NCI-H2171 (cell line): Measurements from ENCODE around the gene OR2AT4.
A peak's percentile ranks its signal among the peaks of the same experiment; 100 is the strongest.
"Not testable (repeated sequence)": the region's sequence is repeated elsewhere in the genome, so short reads cannot be mapped to it uniquely, and the experiment has no call there.

Experiments
- DNase-seq: peaks from one replicate; lab custom pipeline; 2025; lab: John Stamatoyannopoulos, UW

The OR2AT4 gene

GRCh38 chr11:75068559-75068958 lies 28.1 kb downstream of the OR2AT4 start:
- no peak for DNase-seq

DNA sequence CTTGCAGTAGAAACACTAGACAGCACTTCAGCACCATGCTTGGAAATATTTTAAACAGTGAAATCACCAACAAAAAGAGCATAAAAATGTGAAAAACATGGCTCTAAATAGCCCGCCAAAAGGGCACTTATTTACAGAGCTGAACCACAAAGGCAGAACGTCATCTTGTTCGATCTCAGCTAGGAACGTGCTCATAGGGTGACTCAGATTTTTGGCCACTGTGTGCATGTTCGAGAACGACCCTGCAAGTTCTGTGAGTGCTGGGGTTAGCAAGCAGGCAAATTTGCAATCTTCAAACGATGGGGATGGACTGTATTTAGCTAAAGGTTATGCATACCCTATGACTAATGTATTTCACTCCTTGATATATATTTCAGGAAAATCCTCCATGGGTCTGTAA lies 30.6 kb downstream of the OR2AT4 start:
- DNase-seq: no peak

DNA sequence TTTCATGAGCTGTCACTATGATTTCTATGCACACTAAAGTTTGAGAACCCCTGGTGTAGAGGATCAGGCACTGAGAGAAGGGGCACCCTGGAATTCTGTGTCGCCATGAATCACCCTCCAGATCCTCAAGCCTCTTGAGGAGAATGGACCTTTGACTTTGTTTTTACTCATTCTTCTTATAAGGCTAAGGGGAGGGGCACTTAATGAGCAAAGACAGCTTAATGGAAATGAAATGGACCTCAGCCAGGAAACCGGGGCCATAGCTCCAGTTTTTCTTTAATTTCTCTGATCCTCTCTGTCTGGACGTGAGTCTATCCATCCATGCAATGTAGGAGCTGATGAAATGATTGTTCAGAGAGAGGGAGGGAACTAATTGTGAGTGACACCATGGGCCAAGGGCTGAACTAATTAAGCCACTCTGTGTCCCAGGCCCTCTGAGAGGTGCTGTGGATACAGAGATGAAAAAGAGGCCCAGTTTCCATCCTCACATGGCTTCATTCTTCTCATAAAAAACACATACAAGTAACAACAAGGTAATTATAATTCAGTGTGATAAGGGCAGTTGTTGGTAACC lies 32.8 kb downstream of the OR2AT4 start:
- DNase-seq: no peak

GRCh38 chr11:75059299-75059698 lies 37.4 kb downstream of the OR2AT4 start:
- DNase-seq: no peak

DNA sequence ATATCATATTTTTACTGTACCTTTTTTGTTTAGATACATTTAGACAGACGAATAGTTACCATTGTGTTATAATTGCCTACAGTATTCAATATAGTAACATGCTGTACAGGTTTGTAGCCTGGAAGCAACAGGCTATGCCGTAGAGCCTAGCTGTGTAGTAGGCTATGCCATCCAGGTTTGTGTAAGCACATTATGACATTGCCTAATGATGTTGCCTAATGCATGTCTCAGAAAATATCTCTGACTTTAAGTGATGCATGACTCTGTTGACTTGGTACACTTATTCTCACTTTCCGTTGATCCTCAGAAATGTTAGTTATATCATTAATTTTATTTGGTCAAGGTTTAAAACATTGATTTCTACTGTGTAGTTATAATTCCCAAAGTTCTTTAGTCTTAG lies 39.9 kb downstream of the OR2AT4 start:
- DNase-seq: no peak

GRCh38 chr11:75055511-75055910 lies 41.2 kb downstream of the OR2AT4 start:
- DNase-seq: no peak

DNA sequence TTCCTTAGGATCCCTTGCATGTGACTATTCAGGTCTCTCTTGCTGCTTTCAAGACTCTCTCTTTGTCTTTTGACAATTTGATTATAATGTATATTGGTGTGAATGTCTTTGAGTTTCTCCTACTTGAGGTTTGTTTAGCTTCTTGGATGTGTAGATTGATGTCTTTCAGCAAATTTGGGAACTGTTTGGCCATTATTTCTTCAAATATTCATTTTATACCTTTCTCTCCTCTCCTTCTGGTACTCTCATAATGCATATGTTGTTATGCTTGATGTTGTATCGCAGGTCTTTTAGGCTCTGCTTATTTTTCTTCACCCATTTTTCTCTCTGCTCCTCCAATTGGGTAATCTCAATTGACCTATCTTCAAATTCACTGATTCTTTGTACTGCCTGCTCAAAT lies 44.2 kb downstream of the OR2AT4 start:
- DNase-seq: no peak

GRCh38 chr11:75051043-75051442 lies 45.6 kb downstream of the OR2AT4 start:
- no peak for DNase-seq

DNA sequence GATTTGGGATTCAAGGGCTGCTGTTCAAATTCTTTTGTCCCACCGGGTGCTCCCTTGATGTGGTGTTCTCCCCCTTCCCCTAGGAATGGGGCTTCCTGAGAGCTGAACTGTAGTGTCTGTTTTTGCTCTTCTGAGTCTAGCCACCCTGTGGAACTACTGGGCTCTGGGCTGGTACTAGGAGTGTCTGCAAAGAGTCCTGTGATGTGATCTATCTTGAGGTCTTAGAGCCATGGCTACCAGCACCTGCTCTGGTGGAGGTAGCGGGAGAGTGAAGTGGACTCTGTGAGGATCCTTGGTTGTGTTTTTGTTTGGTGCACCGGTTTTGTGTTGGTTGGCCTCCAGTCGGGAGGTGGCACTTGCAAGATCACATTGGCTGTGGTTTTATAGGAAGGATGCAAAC lies 46.2 kb downstream of the OR2AT4 start:
- no peak for DNase-seq

GRCh38 chr11:75049501-75050266 lies 47.0 kb downstream of the OR2AT4 start:
- not testable (repeated sequence) for DNase-seq

DNA sequence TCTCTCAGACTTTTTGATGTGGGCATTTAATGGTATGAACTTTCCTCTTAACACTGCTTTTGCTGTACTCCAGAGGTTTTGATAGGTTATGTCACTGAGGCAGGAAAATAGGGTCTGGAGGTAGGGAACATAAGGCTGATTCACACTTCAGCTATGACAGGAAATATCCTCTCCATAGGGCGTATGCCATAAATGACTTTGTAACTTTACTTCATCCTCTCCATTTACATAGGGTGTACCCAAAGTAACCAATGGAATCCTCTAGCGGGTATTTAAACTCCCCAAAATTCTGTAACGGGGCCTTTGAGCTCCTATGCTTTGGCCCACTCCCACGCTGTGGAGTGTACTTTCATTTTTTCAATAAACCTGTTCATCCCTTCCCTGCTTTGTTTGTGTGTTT lies 49.5 kb downstream of the OR2AT4 start:
- no peak for DNase-seq

- not testable (repeated sequence) for DNase-seq
Observed at GRCh38 chr11:75046668-75047067, 50.0 kb downstream of the OR2AT4 start.

GRCh38 chr11:75044381-75045170 lies 52.1 kb downstream of the OR2AT4 start:
- DNase-seq: not testable (repeated sequence)

DNA sequence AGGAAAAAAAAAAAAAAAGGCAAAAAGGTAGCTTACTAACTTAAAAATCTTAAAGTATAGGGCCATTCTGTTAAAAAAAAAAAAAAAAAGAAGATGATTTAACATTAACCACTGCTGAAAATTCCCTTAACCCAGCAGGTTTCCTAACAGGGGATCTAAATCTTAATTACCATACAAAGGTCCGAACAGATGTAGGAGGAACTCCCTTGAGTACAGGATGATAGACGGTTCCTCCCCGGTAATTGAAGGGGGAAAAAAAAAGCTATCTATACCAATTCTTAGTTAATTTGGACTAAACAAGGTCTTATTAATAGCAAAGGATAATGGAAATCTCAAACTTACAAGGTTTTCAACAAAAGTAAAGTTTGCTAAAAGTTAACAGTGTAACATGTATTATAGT lies 54.9 kb downstream of the OR2AT4 start:
- not testable (repeated sequence) for DNase-seq

DNA sequence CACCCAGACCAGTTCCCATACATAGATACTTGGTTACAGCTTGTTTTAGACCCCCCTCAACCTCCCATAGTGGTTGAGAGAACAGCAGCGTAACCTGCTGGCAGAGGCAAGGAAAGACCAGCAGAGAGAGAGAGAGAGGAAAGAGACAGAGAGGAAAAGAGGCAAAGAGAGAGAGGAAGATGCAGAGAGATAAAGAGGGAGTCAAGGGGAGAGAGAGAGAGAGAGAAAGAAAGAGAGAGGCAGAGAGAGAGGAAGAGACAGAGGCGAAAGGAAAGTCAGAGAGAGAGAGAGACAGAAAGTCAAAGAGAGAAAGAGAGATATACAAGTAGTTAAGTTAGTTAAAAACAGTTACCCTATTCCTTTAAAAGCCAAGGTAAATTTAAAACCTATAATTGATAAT lies 55.4 kb downstream of the OR2AT4 start:
- no peak for DNase-seq

GRCh38 chr11:75040167-75040770 lies 56.4 kb downstream of the OR2AT4 start:
- no peak for DNase-seq

DNA sequence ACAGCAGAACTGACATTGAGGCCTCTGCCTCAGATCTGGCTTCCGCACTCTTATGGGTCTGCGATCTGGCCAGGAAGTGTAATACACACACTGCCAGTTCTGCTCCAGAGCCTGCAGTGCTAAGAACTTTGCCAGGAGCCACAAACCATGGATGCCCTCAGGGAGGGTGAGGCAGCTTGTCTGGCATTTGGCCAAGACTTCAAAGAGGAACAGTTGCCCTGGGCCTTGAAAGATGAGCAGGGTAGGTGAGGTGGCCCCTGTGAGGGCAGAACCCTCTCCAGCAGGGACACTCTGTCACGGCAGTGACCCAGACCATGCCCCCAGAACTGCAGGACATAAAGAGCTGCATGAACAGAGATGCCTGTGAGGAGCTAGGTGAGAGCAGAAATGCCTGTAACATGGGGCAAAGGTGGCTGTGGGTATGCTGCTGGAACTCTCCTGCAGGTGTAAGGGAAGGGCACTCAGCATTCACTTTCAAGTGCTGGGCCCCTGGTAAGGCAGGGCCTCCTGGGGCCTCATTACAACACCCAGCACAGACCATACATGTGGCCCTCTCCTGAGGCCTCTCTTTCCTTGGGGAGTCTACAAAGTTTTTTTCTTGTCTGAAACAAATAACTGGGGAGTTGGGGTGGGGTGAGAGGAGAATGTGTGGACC lies 60.6 kb downstream of the OR2AT4 start:
- DNase-seq: peak; percentile 21

DNA sequence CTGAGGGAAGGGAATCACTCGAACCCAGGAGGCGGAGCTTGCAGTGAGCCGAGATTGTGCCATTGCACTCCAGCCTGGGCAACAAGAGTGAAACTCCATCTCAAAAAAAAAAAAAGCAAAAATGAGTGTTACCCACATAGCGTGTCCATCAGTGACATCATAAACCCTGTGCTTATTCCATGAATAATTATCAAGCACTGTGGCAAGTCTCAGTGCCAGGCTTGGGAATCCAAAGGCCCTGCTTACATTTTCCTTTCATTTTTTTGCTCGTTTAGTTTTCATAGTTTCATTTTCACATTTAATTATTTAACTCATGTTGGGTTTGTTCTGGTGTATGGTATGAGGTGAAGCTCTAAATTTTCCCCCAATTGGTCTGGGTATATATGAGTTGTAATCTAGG lies 61.4 kb downstream of the OR2AT4 start:
- DNase-seq: no peak

DNA sequence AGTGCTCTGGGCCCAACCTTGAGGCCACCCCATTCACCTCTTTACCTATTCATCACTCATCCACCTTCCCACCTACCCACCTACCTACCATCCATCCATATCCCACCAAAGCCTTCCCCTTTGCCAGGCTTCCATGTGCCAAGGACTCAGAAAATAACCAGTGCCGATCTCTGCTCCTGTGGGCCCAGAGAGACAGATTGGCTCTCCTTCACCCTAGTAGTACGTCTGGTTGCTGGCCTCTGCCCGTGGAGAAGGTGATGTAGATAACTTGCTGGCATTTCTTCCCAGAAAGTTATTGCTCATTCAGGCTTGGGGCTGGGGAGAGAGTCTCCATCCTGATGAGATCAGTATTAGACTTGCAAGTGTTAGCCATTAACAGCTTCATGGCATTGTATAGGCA lies 62.8 kb downstream of the OR2AT4 start:
- no peak for DNase-seq

- DNase-seq: no peak
Observed at GRCh38 chr11:75032550-75032935, 64.1 kb downstream of the OR2AT4 start.

- DNase-seq: no peak
Observed at GRCh38 chr11:75031771-75032549, 64.7 kb downstream of the OR2AT4 start.
